CD8-positive, alpha-beta memory T cell (primary cell): ENCODE results near the gene SLC16A6. TPM values are rescaled to one million over a fixed set of nuclear protein-coding genes. Genes with fewer than 3 reads are reported as not detected.
A peak's percentile ranks its signal among the peaks of the same experiment; 100 is the strongest.

ENCODE experiments used
- CTCF ChIA-PET: fragments of 350-600 bp; sonication (Branson Sonifier 250); formaldehyde crosslinking; loops from one replicate; lab custom pipeline; 2021; ENCODE audit warnings: antibody characterized with exemption; lab: Charles Lee
- POLR2A ChIA-PET: fragments of 350-600 bp; sonication (Branson Sonifier 250); formaldehyde crosslinking; loops from one replicate; lab custom pipeline; 2021; ENCODE audit warnings: antibody characterized with exemption; lab: Charles Lee
- DNase-seq, 5 donors: peaks; one replicate each; pipeline versions ENCODE4 v3.0.0 to v3.0.0-alpha.2; 2020 to 2022; ENCODE audit warnings: mixed read lengths in 1 of 5
- H3K27ac ChIP-seq: one replicate; pipeline ENCODE4 v1.7.0; 2013; ENCODE audit warnings: low read depth, mild to moderate bottlenecking, low read length, moderate library complexity
- H3K27me3 ChIP-seq: 2 replicates; pipeline ENCODE4 v1.7.0; 2013; ENCODE audit warnings: low read length, mild to moderate bottlenecking; ENCODE audit not compliant: insufficient read depth, poor library complexity, severe bottlenecking
- H3K36me3 ChIP-seq: 2 replicates; pipeline ENCODE4 v1.7.0; 2013; ENCODE audit warnings: mild to moderate bottlenecking, low read length, moderate library complexity; ENCODE audit not compliant: insufficient read depth
- H3K4me1 ChIP-seq: 2 replicates; pipeline ENCODE4 v1.7.0; 2013; ENCODE audit warnings: mild to moderate bottlenecking, low read length, moderate library complexity; ENCODE audit not compliant: insufficient read depth
- H3K4me3 ChIP-seq: 2 replicates; pipeline ENCODE4 v1.7.0; 2013; ENCODE audit warnings: mild to moderate bottlenecking, low read length
- H3K9me3 ChIP-seq: 2 replicates; pipeline ENCODE4 v1.7.0; 2013; ENCODE audit warnings: mild to moderate bottlenecking, low read length
- H3K27ac Mint-ChIP-seq, 8 donors: one replicate each; pipeline ENCODE4 v1.8.0; 2020 to 2021; ENCODE audit warnings: mixed read lengths in 8 of 8, mild to moderate bottlenecking in 6 of 8, inconsistent platforms in 3 of 8, moderate library complexity in 3 of 8
- H3K27me3 Mint-ChIP-seq, 2 donors: one replicate each; pipeline ENCODE4 v1.8.0; 2020 to 2021; ENCODE audit warnings: mixed read lengths in 2 of 2, mild to moderate bottlenecking in 1 of 2, moderate library complexity in 1 of 2
- H3K36me3 Mint-ChIP-seq, 3 donors: one replicate each; pipeline ENCODE4 v1.8.0; 2020 to 2021; ENCODE audit warnings: mixed read lengths in 3 of 3, inconsistent platforms in 1 of 3, mild to moderate bottlenecking in 1 of 3
- H3K4me1 Mint-ChIP-seq, 3 donors: one replicate each; pipeline ENCODE4 v1.8.0; 2020 to 2021; ENCODE audit warnings: mixed read lengths in 3 of 3, inconsistent platforms in 1 of 3, mild to moderate bottlenecking in 1 of 3
- H3K4me3 Mint-ChIP-seq, 7 donors: one replicate each; pipeline ENCODE4 v1.8.0; 2020 to 2021; ENCODE audit warnings: mixed read lengths in 7 of 7, mild to moderate bottlenecking in 6 of 7, moderate library complexity in 4 of 7, inconsistent platforms in 2 of 7
- H3K9me3 Mint-ChIP-seq, 5 donors: one replicate each; pipeline ENCODE4 v1.8.0; 2020 to 2022; ENCODE audit warnings: mixed read lengths in 5 of 5, mild to moderate bottlenecking in 3 of 5, moderate library complexity in 2 of 5, inconsistent platforms in 1 of 5
- polyA plus RNA-seq: library from polyadenylated mRNA; unstranded; fragments of 300-500 nt; fragmentation: Illumina TruSeq; gene quantifications from one replicate; pipeline ENCODE4 v1.2.3, GENCODE V29; 2021
- total RNA-seq, 2 experiments: library from RNA; stranded (reverse); gene quantifications; one replicate each; pipeline ENCODE4 v1.2.3, GENCODE V29; 2021

SLC16A6 gene
- total and polyA plus RNA-seq, 3 experiments from 2014 or later, result 1.3 to 9.4 (median 8.4) TPM

- H3K4me1 Mint-ChIP-seq, result peaks cover 15 to 30% (median 25%) of the 10 kb centered on the region in 3 donors
- H3K27ac Mint-ChIP-seq, result peak overlapping the region in 2 of 8 donors; percentile 38 to 52
- H3K4me3 Mint-ChIP-seq, result no peak overlapping the region
- H3K27me3 ChIP-seq, result no peaks in the 10 kb centered on the region
- ChIA-PET POLR2A (no interaction called here), CTCF (no interaction called here)
- H3K9me3 Mint-ChIP-seq, result peaks cover 0 to 15% (median 8%) of the 10 kb centered on the region in 5 donors
- H3K36me3 Mint-ChIP-seq, result peaks cover 0 to 5% (median 2%) of the 10 kb centered on the region in 3 donors
- H3K4me3 ChIP-seq, result no peak overlapping the region
- H3K27ac ChIP-seq, result no peak overlapping the region
- H3K36me3 ChIP-seq, result no peaks in the 10 kb centered on the region
- no peak for DNase-seq
- peaks cover 8% of the 10 kb centered on the region for H3K4me1 ChIP-seq
- H3K9me3 ChIP-seq, result peaks cover 2% of the 10 kb centered on the region
- H3K27me3 Mint-ChIP-seq, result peaks cover 0 to 2% of the 10 kb centered on the region in 2 donors
Measured at GRCh38 chr17:68326681-68327080, 35.8 kb upstream of the SLC16A6 start.

- Mint-ChIP-seq H3K9me3 (peaks cover 0 to 9% (median 5%) of the 10 kb centered on the region in 5 donors), H3K36me3 (peaks cover 0 to 6% (median 2%) of the 10 kb centered on the region in 3 donors), H3K4me1 (peaks cover 15 to 32% (median 25%) of the 10 kb centered on the region in 3 donors), H3K27me3 (peaks cover 0 to 2% of the 10 kb centered on the region in 2 donors), H3K4me3 (no peak overlapping the region), H3K27ac (peak overlapping the region in 1 of 8 donors; percentile 77)
- CTCF ChIA-PET, result interaction anchor here (1.1 kb wide), 1 partner anchor 51 kb away, joined by 3 read pairs; no protein-coding TSS in a partner anchor
- Histone ChIP-seq H3K36me3 (no peaks in the 10 kb centered on the region), H3K4me3 (no peak overlapping the region), H3K27ac (no peak overlapping the region), H3K9me3 (no peaks in the 10 kb centered on the region), H3K27me3 (no peaks in the 10 kb centered on the region), H3K4me1 (peaks cover 8% of the 10 kb centered on the region)
- no peak for DNase-seq
- POLR2A ChIA-PET, result no interaction called here
Measured at GRCh38 chr17:68325961-68326360, 35.0 kb upstream of the SLC16A6 start.

GRCh38 chr17:68324654-68325336, 33.9 kb upstream of the SLC16A6 start:
- Histone ChIP-seq H3K4me1 (peaks cover 8% of the 10 kb centered on the region), H3K4me3 (no peak overlapping the region), H3K36me3 (no peaks in the 10 kb centered on the region), H3K9me3 (no peaks in the 10 kb centered on the region), H3K27ac (no peak overlapping the region), H3K27me3 (no peaks in the 10 kb centered on the region)
- Mint-ChIP-seq H3K4me3 (no peak overlapping the region), H3K27me3 (peaks cover 0 to 2% of the 10 kb centered on the region in 2 donors), H3K27ac (no peak overlapping the region), H3K4me1 (peaks cover 15 to 32% (median 31%) of the 10 kb centered on the region in 3 donors), H3K36me3 (peaks cover 0 to 6% (median 2%) of the 10 kb centered on the region in 3 donors), H3K9me3 (peaks cover 0 to 4% (median 0%) of the 10 kb centered on the region in 5 donors)
- ChIA-PET POLR2A (no interaction called here), CTCF (interaction anchor here (0.6 to 1.6 kb wide), 9 partner anchors 9 to 674 kb away, joined by 3 to 4 read pairs (median 3); no protein-coding TSS in a partner anchor)
- DNase-seq, result no peak

DNA sequence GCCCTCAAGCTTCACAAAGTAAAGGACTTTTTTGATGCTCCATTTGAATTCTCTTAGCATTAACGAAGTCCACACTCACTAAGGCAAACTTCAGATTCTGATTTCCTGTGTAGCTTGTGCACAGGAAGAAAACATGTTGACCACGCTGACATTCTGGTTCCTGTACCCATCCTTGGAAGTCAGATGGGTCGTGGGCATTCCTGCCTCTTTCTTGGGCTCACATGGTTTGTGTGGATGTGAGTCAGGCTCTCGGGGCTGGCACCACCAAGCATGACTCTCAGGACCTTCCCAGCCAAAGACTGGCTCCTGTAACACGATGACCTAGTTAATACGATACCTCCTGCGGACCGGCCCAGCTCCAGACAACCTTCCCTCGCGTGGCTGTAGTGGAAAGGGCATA, 33.2 kb upstream of the SLC16A6 start:
- Histone ChIP-seq H3K27ac (no peak overlapping the region), H3K36me3 (no peaks in the 10 kb centered on the region), H3K9me3 (no peaks in the 10 kb centered on the region), H3K27me3 (no peaks in the 10 kb centered on the region), H3K4me3 (no peak overlapping the region), H3K4me1 (peaks cover 8% of the 10 kb centered on the region)
- H3K4me1 Mint-ChIP-seq, result peaks cover 15 to 34% (median 33%) of the 10 kb centered on the region in 3 donors
- peaks cover 0 to 2% of the 10 kb centered on the region in 2 donors for H3K27me3 Mint-ChIP-seq
- DNase-seq, result no peak
- peak overlapping the region in 1 of 7 donors; percentile 22 for H3K4me3 Mint-ChIP-seq
- ChIA-PET CTCF (interaction anchor here (0.7 to 1.6 kb wide), 8 partner anchors 10 to 674 kb away, joined by 3 to 4 read pairs (median 3); no protein-coding TSS in a partner anchor), POLR2A (no interaction called here)
- H3K36me3 Mint-ChIP-seq, result peaks cover 0 to 6% (median 2%) of the 10 kb centered on the region in 3 donors
- H3K9me3 Mint-ChIP-seq, result peaks cover 0 to 4% (median 0%) of the 10 kb centered on the region in 5 donors
- peak overlapping the region in 2 of 8 donors; percentile 11 to 37 for H3K27ac Mint-ChIP-seq

- Mint-ChIP-seq H3K9me3 (no peaks in the 10 kb centered on the region), H3K27ac (no peak overlapping the region), H3K36me3 (peaks cover 0 to 6% (median 2%) of the 10 kb centered on the region in 3 donors), H3K4me3 (no peak overlapping the region), H3K4me1 (peaks cover 13 to 44% (median 36%) of the 10 kb centered on the region in 3 donors), H3K27me3 (peaks cover 0 to 2% of the 10 kb centered on the region in 2 donors)
- Histone ChIP-seq H3K4me3 (no peak overlapping the region), H3K4me1 (peaks cover 8% of the 10 kb centered on the region), H3K27me3 (no peaks in the 10 kb centered on the region), H3K9me3 (no peaks in the 10 kb centered on the region), H3K36me3 (no peaks in the 10 kb centered on the region), H3K27ac (no peak overlapping the region)
- ChIA-PET CTCF (no interaction called here), POLR2A (no interaction called here)
- DNase-seq, result no peak
Measured at GRCh38 chr17:68322630-68323029, 31.7 kb upstream of the SLC16A6 start.

GRCh38 chr17:68321556-68321954, 30.6 kb upstream of the SLC16A6 start:
- Mint-ChIP-seq H3K27me3 (peaks cover 0 to 2% of the 10 kb centered on the region in 2 donors), H3K9me3 (no peaks in the 10 kb centered on the region), H3K27ac (no peak overlapping the region), H3K36me3 (peaks cover 0 to 6% (median 4%) of the 10 kb centered on the region in 3 donors), H3K4me1 (peaks cover 19 to 51% (median 38%) of the 10 kb centered on the region in 3 donors), H3K4me3 (no peak overlapping the region)
- Histone ChIP-seq H3K9me3 (no peaks in the 10 kb centered on the region), H3K36me3 (no peaks in the 10 kb centered on the region), H3K4me1 (peaks cover 15% of the 10 kb centered on the region), H3K27me3 (no peaks in the 10 kb centered on the region), H3K4me3 (no peak overlapping the region), H3K27ac (no peak overlapping the region)
- CTCF ChIA-PET, result no interaction called here
- DNase-seq, result no peak
- POLR2A ChIA-PET, result no interaction called here

DNA sequence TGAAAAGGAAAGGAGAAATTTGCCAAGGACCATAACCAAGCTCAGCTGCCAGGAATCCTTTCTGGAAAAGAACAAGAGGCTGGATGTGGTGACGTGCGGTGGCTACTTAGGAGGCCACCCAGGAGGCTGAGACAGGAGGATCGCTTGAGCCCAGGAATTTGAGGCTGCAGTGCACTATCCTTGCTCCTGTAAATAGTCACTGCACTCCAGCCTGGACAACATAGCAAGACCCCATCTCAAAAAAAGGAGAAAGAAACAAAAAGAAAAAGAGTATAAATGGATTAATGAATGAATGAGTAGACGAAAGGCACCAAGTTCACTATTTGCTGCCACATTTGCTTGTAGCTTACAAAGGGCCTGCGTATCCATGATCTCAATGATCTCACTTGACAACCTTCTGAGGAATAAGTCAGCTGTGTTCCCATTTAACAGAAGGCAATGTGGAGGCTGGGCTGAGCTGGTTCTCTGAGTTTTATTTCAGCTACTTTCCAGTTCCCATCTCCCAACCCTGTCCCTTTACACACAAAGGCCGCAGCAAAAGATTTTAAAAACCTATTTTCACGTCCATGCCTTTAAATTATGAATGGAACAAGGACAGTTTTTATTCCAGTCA, 30.1 kb upstream of the SLC16A6 start:
- no peaks in the 10 kb centered on the region for H3K9me3 Mint-ChIP-seq
- H3K4me3 Mint-ChIP-seq, result no peak overlapping the region
- ChIA-PET CTCF (no interaction called here), POLR2A (interaction anchor here (0.6 kb wide), 1 partner anchor 51 kb away, joined by 4 read pairs; no protein-coding TSS in a partner anchor)
- H3K27ac Mint-ChIP-seq, result peak overlapping the region in 1 of 8 donors; percentile 72
- Histone ChIP-seq H3K27me3 (no peaks in the 10 kb centered on the region), H3K27ac (no peak overlapping the region), H3K4me1 (peaks cover 20% of the 10 kb centered on the region), H3K4me3 (no peak overlapping the region), H3K36me3 (no peaks in the 10 kb centered on the region), H3K9me3 (no peaks in the 10 kb centered on the region)
- DNase-seq, result no peak
- H3K4me1 Mint-ChIP-seq, result peaks cover 24 to 55% (median 41%) of the 10 kb centered on the region in 3 donors
- peaks cover 0 to under 1% of the 10 kb centered on the region in 2 donors for H3K27me3 Mint-ChIP-seq
- H3K36me3 Mint-ChIP-seq, result peaks cover 0 to 10% (median 5%) of the 10 kb centered on the region in 3 donors
